Middle frontal gyrus (tissue), 1 donor: ENCODE data around the gene BAAT.
A peak's percentile ranks its signal among the peaks of the same experiment; 100 is the strongest.

Experiments
- DNase-seq: peaks from one replicate; pipeline ENCODE4 v3.0.0-alpha.2; 2015; ENCODE audit warnings: low spot score; ENCODE audit errors: extremely low spot score

Gene BAAT

DNA sequence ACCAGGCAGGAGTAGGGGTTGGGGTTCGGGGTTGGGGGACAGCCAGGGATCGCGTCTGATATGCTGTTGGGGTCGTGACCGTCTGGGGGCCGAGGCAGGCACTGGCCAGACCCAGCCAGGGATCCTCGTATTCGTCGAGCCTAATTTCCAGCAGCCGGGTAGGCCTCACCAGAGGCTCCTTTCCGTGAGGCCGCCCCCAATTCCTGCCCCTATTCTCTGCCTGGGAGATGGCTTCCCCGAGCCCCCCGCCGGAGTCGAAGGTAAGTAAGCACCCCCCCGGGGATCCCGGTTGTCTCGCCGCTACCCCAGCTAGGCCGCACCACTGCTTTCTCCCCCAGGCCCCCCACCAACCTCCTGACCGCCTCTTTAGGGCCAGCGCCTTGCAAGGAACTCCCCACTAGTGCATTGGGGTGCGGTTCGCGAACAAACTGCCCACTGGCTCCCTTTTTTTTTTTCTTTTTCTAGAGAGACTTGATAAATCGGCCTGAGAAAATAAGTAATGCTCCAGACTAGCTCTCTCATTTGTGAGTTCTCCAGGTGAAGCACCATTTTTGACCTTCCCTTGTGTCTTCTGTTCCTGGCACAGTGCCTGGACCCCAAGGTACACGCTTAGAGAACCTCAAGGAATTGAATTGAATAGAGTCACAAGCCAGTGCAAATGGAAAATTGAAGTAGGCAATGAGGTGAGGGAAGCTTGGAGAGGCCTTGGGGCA lies 14.3 kb upstream of the BAAT start:
- DNase-seq = no peak

- peak; percentile 100 for DNase-seq
Measured at GRCh38 chr9:101398068-101398929, 13.5 kb upstream of the BAAT start, which contains the start of the genes MRPL50 and ZNF189. MRPL50 (minus strand) TSS chr9:101398618; CDS start chr9:101398592, 26 bp downstream. ZNF189 (plus strand) TSS chr9:101398851; CDS start chr9:101399157, 306 bp downstream.

GRCh38 chr9:101397746-101398067 lies 12.9 kb upstream of the BAAT start:
- no peak for DNase-seq

- no peak for DNase-seq
Measured at GRCh38 chr9:101394687-101395086, 9.9 kb upstream of the BAAT start.

DNA sequence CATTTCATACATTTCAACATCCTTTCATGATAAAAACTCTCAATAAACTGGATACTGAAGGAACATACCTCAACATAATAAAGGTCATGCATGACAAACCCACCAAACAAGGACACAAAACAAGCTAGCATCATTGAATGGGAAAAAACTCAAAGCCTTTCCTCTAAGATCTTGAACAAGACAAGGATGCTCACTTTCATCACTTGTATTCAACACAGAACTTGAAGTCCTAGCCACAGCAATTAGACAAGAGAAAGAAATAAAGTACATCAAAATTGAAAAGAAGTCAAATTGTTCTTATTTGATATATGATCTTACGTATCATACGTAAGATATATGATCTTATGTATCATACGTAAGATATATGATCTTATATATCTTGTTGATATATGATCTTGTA lies 8.3 kb upstream of the BAAT start:
- DNase-seq = no peak

- no peak for DNase-seq
Measured at GRCh38 chr9:101388507-101388993, 3.7 kb upstream of the BAAT start.

GRCh38 chr9:101387871-101388506 lies 3.2 kb upstream of the BAAT start:
- DNase-seq = no peak

GRCh38 chr9:101383361-101383760 lies 1.4 kb downstream of the BAAT start:
- DNase-seq = no peak

- no peak for DNase-seq
Measured at GRCh38 chr9:101381833-101382342, 2.9 kb downstream of the BAAT start.

GRCh38 chr9:101381118-101381517 lies 3.7 kb downstream of the BAAT start:
- DNase-seq = no peak

DNA sequence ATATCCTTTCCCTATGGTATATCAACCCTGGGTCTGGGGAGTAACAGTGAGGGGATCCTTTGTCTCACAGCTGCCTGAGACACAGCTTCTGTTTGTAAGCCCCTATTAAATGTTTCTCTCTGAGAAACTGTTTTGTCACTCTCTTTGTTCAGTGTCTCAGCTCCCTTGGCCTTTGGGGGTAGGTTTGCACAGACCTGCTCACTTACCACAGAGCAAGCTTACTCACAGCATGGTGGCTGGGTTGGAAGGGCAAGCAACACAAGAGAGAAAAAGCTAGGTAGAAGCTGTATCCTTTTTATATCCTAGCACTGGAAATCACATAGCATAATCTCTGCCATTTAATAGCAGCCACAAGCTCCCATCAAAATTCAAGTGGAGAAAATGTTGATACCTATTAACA lies 4.5 kb downstream of the BAAT start:
- DNase-seq = no peak

GRCh38 chr9:101376111-101376848 lies 8.5 kb downstream of the BAAT start:
- DNase-seq = peak; percentile 62

- DNase-seq = no peak
Measured at GRCh38 chr9:101375546-101375945, 9.3 kb downstream of the BAAT start.

DNA sequence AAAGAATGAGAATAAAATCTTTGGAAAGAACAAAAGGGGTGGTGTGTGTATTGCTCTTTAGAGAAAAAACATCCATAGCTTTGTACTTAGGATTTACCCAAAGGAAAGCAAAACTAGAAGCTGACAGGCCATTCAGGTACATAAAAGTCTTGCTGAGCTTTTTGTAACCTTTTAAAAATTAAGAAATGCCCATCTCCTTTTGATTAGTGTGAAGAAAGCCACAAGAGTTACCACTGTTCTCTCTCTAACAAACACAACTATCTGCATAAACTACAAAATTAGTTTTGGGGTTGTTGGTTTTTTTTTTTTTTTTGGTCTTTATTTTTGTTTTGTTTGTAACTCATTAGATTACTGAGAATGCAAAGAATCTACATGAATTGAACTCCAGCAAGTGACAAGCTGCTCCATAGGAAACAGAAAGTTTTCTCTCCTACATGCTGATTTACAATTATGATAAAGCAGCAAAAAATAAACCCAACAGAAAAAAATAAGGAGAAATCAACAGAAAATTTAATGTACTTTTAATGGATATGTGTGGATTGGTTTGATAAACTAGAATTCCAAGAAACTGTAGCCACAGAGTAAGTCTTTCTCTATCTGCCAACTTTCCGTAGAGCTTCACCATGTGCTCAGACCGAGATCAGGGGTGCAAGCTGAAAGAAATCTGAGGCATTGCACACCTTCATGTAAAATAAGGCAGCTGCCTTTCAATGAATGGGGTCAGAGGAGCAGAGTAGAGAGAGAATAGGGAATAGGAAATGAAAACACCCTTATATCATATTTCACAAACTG lies 12.3 kb downstream of the BAAT start:
- no peak for DNase-seq

DNA sequence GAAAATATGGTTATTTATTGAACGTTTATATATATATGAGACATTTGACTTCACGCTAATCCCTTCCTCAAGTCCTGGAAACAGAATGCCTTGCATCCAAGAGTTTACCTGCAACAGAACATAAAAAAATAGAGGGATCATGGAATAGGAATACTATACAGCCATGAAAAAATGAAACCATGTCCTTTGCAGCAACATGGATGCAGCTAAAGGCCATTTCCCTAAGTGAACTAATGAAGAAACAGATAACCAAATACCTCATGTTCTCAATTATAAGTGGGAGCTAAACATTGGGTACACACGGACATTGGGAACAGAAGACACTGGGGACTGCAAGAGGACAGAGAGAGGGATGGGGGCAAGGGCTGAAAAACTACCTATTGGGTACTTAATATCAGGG lies 13.0 kb downstream of the BAAT start:
- DNase-seq = no peak

DNA sequence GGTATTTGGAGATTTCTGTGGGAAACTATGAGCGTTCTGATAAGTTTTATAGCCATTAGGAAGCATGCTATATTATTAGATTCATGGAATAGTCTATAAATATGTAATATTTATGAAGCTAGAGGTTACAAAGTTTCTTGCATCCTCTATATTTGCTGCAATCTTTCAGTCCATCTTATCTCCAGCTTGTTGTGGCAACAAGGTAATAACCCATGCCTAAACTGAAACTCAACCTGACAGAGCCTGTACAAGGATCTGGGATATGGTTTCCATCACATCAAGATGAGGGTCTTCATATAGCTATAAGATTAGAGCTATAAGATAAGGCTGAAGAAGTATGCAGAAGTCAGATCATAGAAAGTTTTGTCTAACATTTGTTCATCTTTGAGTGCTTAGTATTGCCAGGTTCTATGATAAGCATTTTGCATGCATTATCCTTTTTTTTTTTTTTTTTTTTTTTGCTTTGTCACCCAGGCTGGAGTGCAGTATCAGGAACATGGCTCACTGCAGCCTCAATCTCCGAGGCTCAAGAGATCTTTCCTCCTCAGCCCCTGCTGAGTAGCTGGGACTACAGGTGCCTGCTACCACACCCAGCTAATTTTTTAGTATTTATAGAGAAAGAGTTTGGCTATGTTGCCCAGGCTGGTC lies 14.8 kb downstream of the BAAT start:
- DNase-seq = no peak

- no peak for DNase-seq
Measured at GRCh38 chr9:101369286-101369685, 15.5 kb downstream of the BAAT start.

DNA sequence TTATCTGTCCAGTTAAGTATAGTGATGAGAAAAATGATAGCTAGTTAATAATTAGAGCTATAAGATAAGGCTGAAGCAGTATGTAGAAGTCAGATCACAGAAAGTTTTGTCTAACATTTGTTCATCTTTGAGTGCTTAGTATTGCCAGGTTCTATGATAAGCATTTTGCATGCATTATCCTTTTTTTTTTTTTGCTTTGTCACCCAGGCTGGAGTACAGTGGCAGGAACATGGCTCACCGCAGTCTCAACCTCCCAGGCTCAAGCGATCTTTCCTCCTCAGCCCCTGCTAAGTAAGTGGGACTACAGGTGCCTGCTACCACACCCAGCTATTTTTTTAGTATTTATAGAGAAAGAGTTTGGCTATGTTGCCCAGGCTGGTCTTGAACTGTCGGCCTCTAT lies 17.5 kb downstream of the BAAT start:
- no peak for DNase-seq

DNA sequence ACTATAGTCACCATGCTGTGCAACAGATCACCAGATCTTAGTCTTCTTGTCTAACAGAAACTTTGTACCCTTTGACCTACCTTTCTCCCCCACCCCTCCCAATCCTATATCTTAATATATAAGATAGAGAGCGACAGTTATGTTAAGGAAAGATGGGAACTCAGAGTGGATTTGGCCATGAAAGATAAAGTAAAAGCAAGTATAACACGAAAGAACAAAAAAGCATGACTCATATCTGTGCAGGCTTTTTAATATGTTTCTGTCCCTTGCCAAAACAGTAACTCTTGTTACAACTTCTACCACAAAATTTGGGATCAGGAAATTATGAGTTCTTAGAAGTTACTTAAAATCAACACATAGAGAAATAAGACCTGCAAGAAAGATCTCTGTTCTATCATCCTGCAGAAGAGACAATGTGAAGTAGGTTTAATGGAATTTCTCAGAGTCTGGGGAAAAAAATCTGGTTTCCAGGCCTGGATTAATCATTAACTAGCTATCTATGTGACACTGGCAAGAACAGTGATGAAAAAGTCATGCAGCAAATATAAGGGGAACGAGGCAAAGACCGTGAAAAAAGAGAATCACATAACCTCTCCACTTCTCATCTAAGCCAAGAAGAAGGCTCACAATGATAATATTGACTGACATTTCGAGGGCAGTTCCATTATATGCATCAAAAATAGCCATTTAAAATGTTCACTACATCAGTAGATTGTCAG lies 18.6 kb downstream of the BAAT start:
- no peak for DNase-seq
